K562 (cell line): ENCODE measurements around the gene KATNB1. TPM values are rescaled to one million over a fixed set of nuclear protein-coding genes. Genes with fewer than 3 reads are reported as not detected.

Source experiments
- ATAC-seq: fragments of 200-7000 bp; cut with Tn5 transposase; 3 replicates; pipeline ENCODE4 v1.9.1; 2020; ENCODE audit warnings: moderate library complexity
- BruUV-seq: library from RNA; stranded (reverse); fragments of 400-500 nt; replicated peaks from 2 replicates; lab custom pipeline; 2021; lab: Mats Ljungman, UMichigan
- CTCF ChIA-PET: fragments of 300-600 bp; formaldehyde crosslinking; extraction: SDS; loops from one replicate; lab custom pipeline; 2021; ENCODE audit warnings: low intra/inter-chr PET ratio; lab: Yijun Ruan, JAX
- POLR2A ChIA-PET: fragments of 300-600, 350-650 bp; sonication (Branson Sonifier 250); formaldehyde crosslinking; extraction: SDS; loops from one replicate; lab custom pipeline; 2021; ENCODE audit warnings: antibody characterized with exemption, inconsistent platforms; lab: Yijun Ruan, JAX
- DNase-seq, 4 experiments: peaks; one replicate each; pipeline versions ENCODE4 v3.0.0 to v3.0.0-alpha.2; 2011 to 2018; ENCODE audit warnings: low spot score in 3 of 4, mixed read lengths in 3 of 4; ENCODE audit errors: extremely low read depth in 1 of 4
- FAIRE-seq: peaks from 2 replicates; lab custom pipeline; 2011; peaks lifted over from hg19 to GRCh38; lab: Jason Lieb, UNC
- H2AFZ ChIP-seq: 2 replicates; pipeline ENCODE4 v1.6.0; 2011; ENCODE audit warnings: low read depth, low read length, control low read depth, inconsistent platforms
- H3K27ac ChIP-seq: fragments of 200-600 bp; 3 replicates; pipeline ENCODE4 v1.8.0; 2011; ENCODE audit warnings: low read depth, mild to moderate bottlenecking, control low read depth, inconsistent platforms, low read length, moderate library complexity, mixed read lengths; ENCODE audit errors: extremely low read depth
- H3K27me3 ChIP-seq, 2 experiments: fragments of 300-600 bp in 1 of 2; 2 replicates in 1 of 2; 3 replicates in 1 of 2; pipeline versions ENCODE4 v1.6.0 to v1.8.0; 2011; ENCODE audit warnings: inconsistent platforms in 2 of 2, low read length in 2 of 2, mild to moderate bottlenecking in 1 of 2, mixed read lengths in 1 of 2, moderate library complexity in 1 of 2; ENCODE audit not compliant: control insufficient read depth in 2 of 2, insufficient read depth in 2 of 2
- H3K36me3 ChIP-seq: fragments of 300-600 bp; 3 replicates; pipeline ENCODE4 v1.8.0; 2011; ENCODE audit warnings: mild to moderate bottlenecking, low read length, inconsistent platforms; ENCODE audit not compliant: control insufficient read depth, insufficient read depth
- H3K4me1 ChIP-seq, 2 experiments: fragments of 200-600 bp in 1 of 2; replicated peaks in 1 of 2; 2 replicates in 1 of 2; 3 replicates in 1 of 2; pipeline versions ENCODE4 v1.5.1 to v1.8.0; 2011; ENCODE audit warnings: inconsistent platforms in 2 of 2, low read length in 2 of 2, mild to moderate bottlenecking in 1 of 2, mixed read lengths in 1 of 2, moderate library complexity in 1 of 2; ENCODE audit not compliant: control insufficient read depth in 2 of 2, insufficient read depth in 2 of 2
- H3K4me2 ChIP-seq: 2 replicates; pipeline ENCODE4 v1.6.1; 2011; ENCODE audit warnings: low read length, control low read depth, inconsistent platforms, mixed read lengths; ENCODE audit not compliant: insufficient read depth
- H3K4me3 ChIP-seq: fragments of 200-600 bp; sonication (generic), shearing (Covaris generic); 2 replicates; pipeline ENCODE4 v1.5.1; 2016; ENCODE audit warnings: control low read depth, inconsistent platforms
- H3K79me2 ChIP-seq: fragments of 200-600 bp; 3 replicates; pipeline ENCODE4 v1.8.0; 2011; ENCODE audit warnings: low read length, inconsistent platforms; ENCODE audit not compliant: control insufficient read depth, insufficient read depth
- H3K9ac ChIP-seq, 2 experiments: 2 replicates each; pipeline versions ENCODE4 v1.6.0 to v1.6.1; 2011; ENCODE audit warnings: low read depth in 2 of 2, low read length in 2 of 2, control low read depth in 1 of 2, inconsistent platforms in 1 of 2, mild to moderate bottlenecking in 1 of 2, mixed read lengths in 1 of 2; ENCODE audit not compliant: insufficient read depth in 1 of 2
- H3K9me1 ChIP-seq: one replicate; pipeline ENCODE4 v1.6.0; 2011; ENCODE audit warnings: inconsistent platforms, mild to moderate bottlenecking, low read length, moderate library complexity; ENCODE audit not compliant: control insufficient read depth, insufficient read depth
- H3K9me3 ChIP-seq: replicated peaks from 2 replicates; pipeline ENCODE4 v1.5.1; 2011; ENCODE audit warnings: low read depth, low read length, inconsistent platforms; ENCODE audit not compliant: control insufficient read depth, insufficient read depth
- H4K20me1 ChIP-seq: replicated peaks from 2 replicates; pipeline ENCODE4 v1.6.1; 2011; ENCODE audit warnings: low read length, inconsistent platforms, mixed read lengths; ENCODE audit not compliant: control insufficient read depth, insufficient read depth
- GTF2E2 ChIP-seq: fragments of 200-800 bp; sonication (Bioruptor generic); IDR thresholded peaks from 2 replicates; pipeline ENCODE4 v1.6.1; 2016; ENCODE audit warnings: missing genetic modification characterization, missing compliant biosample characterization
- HLTF ChIP-seq: fragments of 450-650 bp; IDR thresholded peaks from 2 replicates; pipeline ENCODE4 v1.6.1; 2016
- JUND ChIP-seq, 2 experiments: IDR thresholded peaks; 2 replicates in 1 of 2; 3 replicates in 1 of 2; pipeline ENCODE4 v1.6.1; 2011; ENCODE audit warnings: borderline replicate concordance in 2 of 2, low read depth in 2 of 2, low read length in 2 of 2, improper control_type of control experiment in 1 of 2, missing biosample characterization in 1 of 2, missing genetic modification characterization in 1 of 2, missing genetic modification reagents in 1 of 2
- KAT7 ChIP-seq: sonication (generic); formaldehyde crosslinking; IDR thresholded peaks from 2 replicates; pipeline ENCODE4 v1.8.0; 2022; ENCODE audit warnings: missing genetic modification reagents, mild to moderate bottlenecking, borderline replicate concordance
- MAFG ChIP-seq: fragments of 450-650 bp; conservative IDR thresholded peaks from 2 replicates; pipeline ENCODE4 v1.6.1; 2016; ENCODE audit warnings: missing genetic modification characterization, missing compliant biosample characterization
- RBBP5 ChIP-seq: fragments of 200-600 bp; sonication (generic); IDR thresholded peaks from 2 replicates; pipeline ENCODE4 v1.6.1; 2012; ENCODE audit warnings: borderline replicate concordance, mild to moderate bottlenecking, low read length, control low read depth, inconsistent platforms; ENCODE audit not compliant: insufficient read depth, poor library complexity, severe bottlenecking
- SMARCA4 ChIP-seq: fragments of 450-650 bp; IDR thresholded peaks from 2 replicates; pipeline ENCODE4 v1.6.1; 2016
- ZBTB7A ChIP-seq: IDR thresholded peaks from 2 replicates; pipeline ENCODE4 v1.6.1; 2011; ENCODE audit warnings: low read depth, mild to moderate bottlenecking, low read length, moderate library complexity, borderline replicate concordance; ENCODE audit not compliant: control insufficient read depth
- ZFP30 ChIP-seq: fragments of 250-450 bp; sonication (Bioruptor Pico); IDR thresholded peaks from 2 replicates; pipeline ENCODE4 v1.8.0; 2022; ENCODE audit warnings: moderate library complexity, mild to moderate bottlenecking, inconsistent platforms, borderline replicate concordance
- ZNF12 ChIP-seq: sonication (generic); formaldehyde crosslinking; IDR thresholded peaks from 2 replicates; pipeline ENCODE4 v1.4.0; 2020; ENCODE audit warnings: mild to moderate bottlenecking, missing genetic modification reagents
- ZNF444 ChIP-seq: fragments of 250-450 bp; sonication (Bioruptor Pico); IDR thresholded peaks from 2 replicates; pipeline ENCODE4 v1.4.0; 2020; ENCODE audit warnings: mild to moderate bottlenecking, moderate library complexity
- ZNF766 ChIP-seq: fragments of 200-800 bp; sonication (Bioruptor generic); conservative IDR thresholded peaks from 2 replicates; pipeline ENCODE4 v1.6.1; 2016; ENCODE audit warnings: missing genetic modification characterization, missing compliant biosample characterization
- WGBS: fragments of 100-300 bp; shearing (Covaris generic); methylation state at CpG from one replicate; pipeline ENCODE4 v1.1.6; 2016; ENCODE audit warnings: low coverage, mixed read lengths; ENCODE audit not compliant: insufficient coverage; ENCODE audit errors: missing lambda C conversion rate; 5-methylcytosine and 5-hydroxymethylcytosine counted together
- in situ Hi-C: fragments of 300-500 bp; cut with MboI; formaldehyde crosslinking; loops from 4 replicates; pipeline ENCODE4 v1.15.0; 2018; ENCODE audit warnings: inconsistent platforms, mixed read lengths
- intact Hi-C: fragments of 100-400 bp; cut with micrococcal nuclease; formaldehyde crosslinking; loops from 2 replicates; pipeline ENCODE4 v1.14.2; 2022
- polyA plus RNA-seq, 8 experiments: library from polyadenylated mRNA; depleted of rRNA in 4 of 8; stranded (reverse) in 5 of 8; unstranded in 3 of 8; fragments of >200 nt; fragmentation: Nextera tagmentation in 2 of 8; fragmentation: Illumina TruSeq in 1 of 8; extraction: Ambion mirVana in 2 of 8; extraction: Trizol in 1 of 8; gene quantifications; 2 replicates each; pipeline versions ENCODE4 v1.2.1 to v1.2.3, GENCODE V29; 2011 to 2014; ENCODE audit warnings: inconsistent platforms in 1 of 8, missing spikeins in 1 of 8
- total RNA-seq, 7 experiments: library from RNA; depleted of rRNA in 6 of 7; stranded (reverse); fragments of >200 nt in 6 of 7; fragmentation: Illumina TruSeq in 2 of 7; extraction: Trizol in 2 of 7; gene quantifications; 2 replicates each; pipeline versions ENCODE4 v1.2.1 to v1.2.3, GENCODE V29; 2011 to 2021; ENCODE audit warnings: low replicate concordance in 1 of 7
- TF ChIP-seq, protein P1 (sequence below): fragments of 200-400 bp; formaldehyde crosslinking; IDR thresholded peaks from 2 replicates; pipeline ENCODE4 v1.6.1; 2017; ENCODE audit warnings: mild to moderate bottlenecking, low read depth, low read length, moderate library complexity
- TF ChIP-seq, protein P2 (sequence below), 3 experiments: fragments of 200-800 bp in 1 of 3; sonication (Bioruptor generic) in 1 of 3; sonication (generic) in 1 of 3; formaldehyde crosslinking in 1 of 3; IDR thresholded peaks; 2 replicates each; pipeline versions ENCODE4 v1.6.1 to v1.8.0; 2016 to 2022; ENCODE audit warnings: mild to moderate bottlenecking in 2 of 3, missing compliant biosample characterization in 2 of 3, missing genetic modification characterization in 2 of 3, missing genetic modification reagents in 1 of 3

The KATNB1 gene
- total and polyA plus RNA-seq, 9 of the 15 experiments (the other 6 are each of a cell fraction or from before 2014, with no cell fraction given): 1.2 to 52.6 (median 21.9) TPM

DNA sequence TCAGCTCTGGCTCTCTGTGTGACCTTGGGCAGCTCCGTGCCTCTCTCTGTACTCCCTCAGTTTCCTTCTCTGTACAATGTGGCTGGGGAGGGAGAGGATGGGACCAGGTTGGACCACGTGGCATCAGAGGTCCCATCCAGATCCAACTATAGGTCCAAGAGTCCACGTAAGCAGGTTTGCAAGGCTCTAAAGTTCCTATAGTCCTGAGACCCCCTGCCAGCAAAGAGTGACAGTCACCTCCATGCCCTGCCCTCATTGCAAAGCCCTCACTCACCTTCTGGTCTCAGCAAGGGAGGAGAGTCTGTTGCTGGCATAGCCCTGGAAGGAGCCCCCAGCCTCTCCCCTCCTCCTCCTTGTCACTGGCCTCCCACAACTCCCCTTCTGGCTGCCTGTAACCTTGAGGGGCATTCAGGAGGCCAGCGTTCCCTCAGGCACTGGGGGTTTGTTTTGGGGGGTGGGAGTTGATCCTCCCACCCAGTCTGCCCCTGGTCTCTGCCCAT is 47.0 kb upstream of the KATNB1 start:
- H3K9me1 ChIP-seq: peaks cover 8% of the 10 kb centered on the region
- POLR2A ChIA-PET: interaction anchor here (0.6 kb wide), 1 partner anchor 43 kb away, joined by 4 read pairs; no protein-coding TSS in a partner anchor
- intact Hi-C loops (no loop called here), in situ Hi-C loops (no loop called here)
- H4K20me1 ChIP-seq: no peaks in the 10 kb centered on the region
- WGBS: 53% methylated on average over 4 of the region's 4 CpGs
- H3K4me3 ChIP-seq: no peak overlapping the region
- no peaks in the 10 kb centered on the region for H3K9me3 ChIP-seq
- ATAC-seq: no peak
- TF ChIP-seq GTF2E2 (tag) (no peak), RBBP5 (peak; percentile 11), JUND (IDR thresholded peaks at IDR 0.05; ENCODE audit: borderline replicate concordance, low read depth, low read length) (no peak), JUND (tag; IDR thresholded peaks at IDR 0.05; ENCODE audit: borderline replicate concordance, low read depth, low read length) (no peak), HLTF (no peak), ZBTB7A (peak; percentile 48; the same call in 1 of the 2 replicates), SMARCA4 (no peak), ZNF766 (CRISPR knock-in tag) (no peak), ZNF12 (CRISPR knock-in tag) (no peak), KAT7 (no peak), MAFG (no peak), ZFP30 (CRISPR knock-in tag) (no peak), ZNF444 (CRISPR knock-in tag) (no peak)
- TF ChIP-seq, protein P1, sequence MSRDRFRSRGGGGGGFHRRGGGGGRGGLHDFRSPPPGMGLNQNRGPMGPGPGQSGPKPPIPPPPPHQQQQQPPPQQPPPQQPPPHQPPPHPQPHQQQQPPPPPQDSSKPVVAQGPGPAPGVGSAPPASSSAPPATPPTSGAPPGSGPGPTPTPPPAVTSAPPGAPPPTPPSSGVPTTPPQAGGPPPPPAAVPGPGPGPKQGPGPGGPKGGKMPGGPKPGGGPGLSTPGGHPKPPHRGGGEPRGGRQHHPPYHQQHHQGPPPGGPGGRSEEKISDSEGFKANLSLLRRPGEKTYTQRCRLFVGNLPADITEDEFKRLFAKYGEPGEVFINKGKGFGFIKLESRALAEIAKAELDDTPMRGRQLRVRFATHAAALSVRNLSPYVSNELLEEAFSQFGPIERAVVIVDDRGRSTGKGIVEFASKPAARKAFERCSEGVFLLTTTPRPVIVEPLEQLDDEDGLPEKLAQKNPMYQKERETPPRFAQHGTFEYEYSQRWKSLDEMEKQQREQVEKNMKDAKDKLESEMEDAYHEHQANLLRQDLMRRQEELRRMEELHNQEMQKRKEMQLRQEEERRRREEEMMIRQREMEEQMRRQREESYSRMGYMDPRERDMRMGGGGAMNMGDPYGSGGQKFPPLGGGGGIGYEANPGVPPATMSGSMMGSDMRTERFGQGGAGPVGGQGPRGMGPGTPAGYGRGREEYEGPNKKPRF: no peak
- TF ChIP-seq, protein P2, sequence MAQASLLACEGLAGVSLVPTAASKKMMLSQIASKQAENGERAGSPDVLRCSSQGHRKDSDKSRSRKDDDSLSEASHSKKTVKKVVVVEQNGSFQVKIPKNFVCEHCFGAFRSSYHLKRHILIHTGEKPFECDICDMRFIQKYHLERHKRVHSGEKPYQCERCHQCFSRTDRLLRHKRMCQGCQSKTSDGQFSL (CRISPR knock-in tag; IDR thresholded peaks at IDR 0.05): peak; percentile 14; the same call in 1 of the 2 replicates
- TF ChIP-seq, protein P2 (tag; IDR thresholded peaks at IDR 0.05): no peak
- H3K4me2 ChIP-seq: peak overlapping the region; percentile 74; the same call in 1 of the 2 replicates
- DNase-seq: no peak
- no peak overlapping the region; the same call in 2 of the 3 replicates for H3K27ac ChIP-seq
- no TSS peak for BruUV-seq
- FAIRE-seq: no peak
- H3K36me3 ChIP-seq: no peaks in the 10 kb centered on the region
- peak overlapping the region; percentile 55 to 80 for H3K9ac ChIP-seq
- H3K4me1 ChIP-seq: peaks cover 45 to 54% of the 10 kb centered on the region in 2 experiments
- no peaks in the 10 kb centered on the region for H3K79me2 ChIP-seq
- no peaks in the 10 kb centered on the region for H3K27me3 ChIP-seq
- H2AFZ ChIP-seq: peak overlapping the region; percentile 60; the same call in 1 of the 2 replicates
- CTCF ChIA-PET: no interaction called here
